HCT116 (cell line): Measurements from ENCODE around the gene ZNF814. TPM values are rescaled to one million over a fixed set of nuclear protein-coding genes. Genes with fewer than 3 reads are reported as not detected.
A peak's percentile ranks its signal among the peaks of the same experiment; 100 is the strongest.

Source experiments
- ATAC-seq: fragments of 200-7000 bp; cut with Tn5 transposase; 2 replicates; pipeline ENCODE4 v1.9.1; 2020; ENCODE audit warnings: mild to moderate bottlenecking, moderate library complexity
- BruUV-seq: library from RNA; stranded (reverse); fragments of 400-500 nt; replicated peaks from 2 replicates; lab custom pipeline; 2021; lab: Mats Ljungman, UMichigan
- CTCF ChIA-PET: fragments of 300-600 bp; sonication (Branson Sonifier 250); formaldehyde crosslinking; loops from one replicate; lab custom pipeline; 2021; ENCODE audit warnings: antibody characterized with exemption; lab: Charles Lee
- POLR2A ChIA-PET: fragments of 300-600, 350-600 bp; sonication (Branson Sonifier 250); formaldehyde crosslinking; loops from one replicate; lab custom pipeline; 2021; ENCODE audit warnings: antibody characterized with exemption; lab: Charles Lee
- RAD21 ChIA-PET, 2 experiments: fragments of 300-600 bp; sonication (Branson Sonifier 250); formaldehyde crosslinking; loops; one replicate each; lab custom pipeline; 2023; ENCODE audit warnings: low total read pairs in 2 of 2; ENCODE audit not compliant: uncharacterized antibody in 2 of 2, unreplicated experiment in 2 of 2, low non-redundant PET in 1 of 2; lab: Charles Lee
- DNase-seq: peaks from one replicate; pipeline ENCODE4 v3.0.0-alpha.2; 2010; ENCODE audit warnings: low read depth, low spot score
- H2AFZ ChIP-seq: fragments of 200-600 bp; shearing (Covaris generic), sonication (generic); 2 replicates; pipeline ENCODE4 v1.6.1; 2017; ENCODE audit warnings: low read depth, mixed run types, mixed read lengths, antibody characterized with exemption, low read length; ENCODE audit not compliant: poor library complexity, severe bottlenecking
- H3K27ac ChIP-seq: 2 replicates; pipeline ENCODE4 v1.5.1; 2012; ENCODE audit warnings: low read depth, low read length
- H3K27me3 ChIP-seq: fragments of 200-600 bp; sonication (generic); 2 replicates; pipeline ENCODE4 v1.6.1; 2016; ENCODE audit warnings: mixed run types, low read length, mixed read lengths; ENCODE audit not compliant: insufficient read depth
- H3K36me3 ChIP-seq, 2 experiments: fragments of 200-500 bp in 1 of 2; fragments of 200-600 bp in 1 of 2; sonication (Bioruptor generic) in 1 of 2; sonication (generic) in 1 of 2; 2 replicates each; pipeline versions ENCODE4 v1.5.1 to v1.6.1; 2014 to 2016; ENCODE audit warnings: low read length in 2 of 2, inconsistent platforms in 1 of 2, mixed read lengths in 1 of 2, mixed run types in 1 of 2; ENCODE audit not compliant: insufficient read depth in 2 of 2, control insufficient read depth in 1 of 2
- H3K4me1 ChIP-seq, 2 experiments: fragments of 200-600 bp in 1 of 2; sonication (generic) in 1 of 2; 2 replicates each; pipeline versions ENCODE4 v1.5.1 to v1.6.1; 2012 to 2017; ENCODE audit warnings: low read length in 2 of 2, inconsistent platforms in 1 of 2, mild to moderate bottlenecking in 1 of 2, mixed read lengths in 1 of 2, mixed run types in 1 of 2, moderate library complexity in 1 of 2; ENCODE audit not compliant: insufficient read depth in 2 of 2, control insufficient read depth in 1 of 2
- H3K4me2 ChIP-seq: fragments of 200-600 bp; sonication (generic); 2 replicates; pipeline ENCODE4 v1.6.1; 2017; ENCODE audit warnings: mixed run types, low read length, mixed read lengths
- H3K4me3 ChIP-seq, 2 experiments: fragments of 200-600 bp in 1 of 2; sonication (generic) in 1 of 2; replicated peaks in 1 of 2; 2 replicates each; pipeline ENCODE4 v1.5.1; 2011 to 2016; ENCODE audit warnings: low read length in 2 of 2, control low read depth in 1 of 2, low read depth in 1 of 2, mild to moderate bottlenecking in 1 of 2, mixed read lengths in 1 of 2, mixed run types in 1 of 2
- H3K79me2 ChIP-seq: fragments of 200-600 bp; sonication (generic); 2 replicates; pipeline ENCODE4 v1.6.1; 2017; ENCODE audit warnings: mild to moderate bottlenecking, mixed run types, low read length, moderate library complexity, mixed read lengths; ENCODE audit not compliant: insufficient read depth
- H3K9ac ChIP-seq: fragments of 200-600 bp; sonication (generic); 2 replicates; pipeline ENCODE4 v1.6.1; 2016; ENCODE audit warnings: low read length, mixed read lengths
- H3K9me2 ChIP-seq: fragments of 200-600 bp; sonication (generic), shearing (Covaris generic); 2 replicates; pipeline ENCODE4 v1.6.1; 2017; ENCODE audit warnings: mixed run types, mild to moderate bottlenecking, moderate library complexity; ENCODE audit not compliant: insufficient read depth
- H3K9me3 ChIP-seq, 2 experiments: fragments of 200-500 bp in 1 of 2; fragments of 200-600 bp in 1 of 2; sonication (Bioruptor generic) in 1 of 2; sonication (generic) in 1 of 2; 2 replicates each; pipeline ENCODE4 v1.6.1; 2014 to 2017; ENCODE audit warnings: low read length in 2 of 2, mixed read lengths in 2 of 2, inconsistent platforms in 1 of 2, low read depth in 1 of 2, mild to moderate bottlenecking in 1 of 2, mixed run types in 1 of 2, moderate library complexity in 1 of 2; ENCODE audit not compliant: control insufficient read depth in 1 of 2, insufficient read depth in 1 of 2
- H4K20me1 ChIP-seq: fragments of 200-600 bp; sonication (generic), shearing (Covaris generic); 2 replicates; pipeline ENCODE4 v1.6.1; 2017; ENCODE audit warnings: mixed run types, mild to moderate bottlenecking, moderate library complexity; ENCODE audit not compliant: insufficient read depth
- CBX3 ChIP-seq: IDR thresholded peaks from 2 replicates; pipeline ENCODE4 v1.6.1; 2012; ENCODE audit warnings: low read depth
- CEBPB ChIP-seq: IDR thresholded peaks from 2 replicates; pipeline ENCODE4 v1.6.1; 2012; ENCODE audit warnings: low read depth
- CTCF ChIP-seq, 3 experiments: fragments of 200-600 bp in 1 of 3; sonication (generic) in 1 of 3; IDR thresholded peaks in 2 of 3; conservative IDR thresholded peaks in 1 of 3; 2 replicates each; pipeline ENCODE4 v1.5.1; 2012 to 2017; ENCODE audit warnings: low read depth in 2 of 3, low read length in 2 of 3, antibody characterized with exemption in 1 of 3, borderline replicate concordance in 1 of 3, control low read depth in 1 of 3, mild to moderate bottlenecking in 1 of 3, mixed read lengths in 1 of 3, mixed run types in 1 of 3, moderate library complexity in 1 of 3; ENCODE audit not compliant: insufficient read depth in 1 of 3
- EGR1 ChIP-seq: IDR thresholded peaks from 2 replicates; pipeline ENCODE4 v1.6.1; 2012; ENCODE audit warnings: low read depth
- EZH2 ChIP-seq: fragments of 200-600 bp; sonication (generic); IDR thresholded peaks from 2 replicates; pipeline ENCODE4 v1.6.1; 2017; ENCODE audit warnings: antibody characterized with exemption, mixed run types
- EZH2phosphoT487 ChIP-seq: fragments of 200-600 bp; IDR thresholded peaks from 2 replicates; pipeline ENCODE4 v1.6.1; 2018; ENCODE audit warnings: antibody characterized with exemption, borderline replicate concordance
- FOSL1 ChIP-seq: IDR thresholded peaks from 2 replicates; pipeline ENCODE4 v1.6.1; 2012; ENCODE audit warnings: low read depth
- MAX ChIP-seq: IDR thresholded peaks from 2 replicates; pipeline ENCODE4 v1.6.1; 2012
- POLR2A ChIP-seq: IDR thresholded peaks from 2 replicates; pipeline ENCODE4 v1.7.0; 2011; ENCODE audit warnings: borderline replicate concordance; ENCODE audit not compliant: insufficient read depth, insufficient read length; ENCODE audit errors: extremely low read depth
- POLR2AphosphoS5 ChIP-seq: IDR thresholded peaks from 2 replicates; pipeline ENCODE4 v1.6.1; 2011; ENCODE audit warnings: mild to moderate bottlenecking, low read depth, low read length, moderate library complexity
- REST ChIP-seq: IDR thresholded peaks from 2 replicates; pipeline ENCODE4 v1.6.1; 2012; ENCODE audit warnings: low read depth
- SP1 ChIP-seq: IDR thresholded peaks from 2 replicates; pipeline ENCODE4 v1.6.1; 2012; ENCODE audit warnings: low read depth
- SRF ChIP-seq: IDR thresholded peaks from 2 replicates; pipeline ENCODE4 v1.6.1; 2012; ENCODE audit warnings: low read depth
- TCF7L2 ChIP-seq: IDR thresholded peaks from 2 replicates; pipeline ENCODE4 v1.7.0; 2011; ENCODE audit warnings: borderline replicate concordance, inconsistent platforms; ENCODE audit not compliant: insufficient read depth, insufficient read length; ENCODE audit errors: extremely low read depth
- YY1 ChIP-seq: IDR thresholded peaks from 2 replicates; pipeline ENCODE4 v1.6.1; 2011; ENCODE audit warnings: low read length, low read depth, moderate library complexity, mild to moderate bottlenecking; ENCODE audit not compliant: insufficient replicate concordance; ENCODE audit errors: extremely low read depth
- ZFX ChIP-seq: fragments of 450-650 bp; IDR thresholded peaks from 2 replicates; pipeline ENCODE4 v1.6.1; 2017
- ZNF274 ChIP-seq: fragments of 200-500 bp; sonication (Bioruptor generic); IDR thresholded peaks from 2 replicates; pipeline ENCODE4 v1.6.1; 2014; ENCODE audit warnings: mild to moderate bottlenecking, low read depth, low read length, inconsistent platforms
- intact Hi-C: fragments of 100-400 bp; cut with micrococcal nuclease; formaldehyde crosslinking; loops from 2 replicates; pipeline ENCODE4 v1.10.0; 2022
- total RNA-seq: library from RNA; stranded (reverse); gene quantifications from one replicate; pipeline ENCODE4 v1.2.1, GENCODE V29; 2021; ENCODE audit not compliant: unreplicated experiment

Gene ZNF814
- total RNA-seq, 1 experiment from 2014 or later, result 2.5 TPM

- TF ChIP-seq SP1, result no peak
Observed at GRCh38 chr19:57815247-57816075, 73.4 kb downstream of the ZNF814 start (continued).

- POLR2A ChIA-PET, result interaction anchor here (0.7 to 1.5 kb wide), 4 partner anchors 12 to 133 kb away, joined by 3 to 5 read pairs (median 3); partner anchors contain the start of genes ZNF551, ZNF586 and ZNF776
- DNase-seq (peak; percentile 91), ATAC-seq (peak; percentile 89)
- H3K4me2 ChIP-seq, result peak within 1 kb of the TSS; percentile 81
- peak within 1 kb of the TSS; percentile 97 for H3K4me3 ChIP-seq
- BruUV-seq, result TSS peak; percentile 65
- CTCF ChIA-PET, result interaction anchor here (0.7 kb wide), 1 partner anchor 133 kb away, joined by 3 read pairs; the partner anchor contains the start of gene ZNF551
- H3K36me3 ChIP-seq, result peaks cover 0 to 9% of the 10 kb centered on the region in 2 experiments; a peak in 3 of 4 replicates
- peaks cover 0 to 18% of the 10 kb centered on the region in 2 experiments; a peak in 2 of 4 replicates for H3K4me1 ChIP-seq
- H3K9me3 ChIP-seq, result no peaks in the 10 kb centered on the region
- H3K79me2 ChIP-seq, result peaks cover 30% of the 10 kb centered on the region
- peak within 1 kb of the TSS; percentile 93 for H3K9ac ChIP-seq
- RAD21 ChIA-PET, result no interaction called here
- no peaks in the 10 kb centered on the region for H3K27me3 ChIP-seq
- H4K20me1 ChIP-seq, result no peaks in the 10 kb centered on the region
- H3K9me2 ChIP-seq, result no peaks in the 10 kb centered on the region
- H2AFZ ChIP-seq, result no peak within 1 kb of the TSS
- intact Hi-C loops, result loop anchor here (5.0 kb wide), 1 partner anchor 132 kb away; the partner anchor contains the start of gene ZNF551
- H3K27ac ChIP-seq, result peak within 1 kb of the TSS; percentile 58
- no peak for TF ChIP-seq EZH2
- TF ChIP-seq TCF7L2, result peak; percentile 13
- TF ChIP-seq EZH2phosphoT487, result no peak
- TF ChIP-seq ZFX, result no peak
- TF ChIP-seq POLR2AphosphoS5, result peak; percentile 97
- no peak for TF ChIP-seq EGR1
- peak; percentile 91 for TF ChIP-seq SP1
- peak; percentile 92 for TF ChIP-seq POLR2A
- no peak for TF ChIP-seq CBX3
- TF ChIP-seq YY1, result peak; percentile 37
- TF ChIP-seq FOSL1, result no peak
- no peak for TF ChIP-seq ZNF274
- TF ChIP-seq CTCF (IDR thresholded peaks at IDR 0.05 in 2 of 3, conservative IDR thresholded peaks at IDR 0.05 in 1 of 3; ENCODE audit: borderline replicate concordance in 1 of 3, insufficient read depth in 1 of 3, low read depth in 2 of 3, low read length in 2 of 3), result 0 out of 6 replicates have a peak, but pooled peaks of 2 of the 3 experiments have one; percentile 6 to 9
- TF ChIP-seq SRF, result no peak
- no peak for TF ChIP-seq CEBPB
- 0 out of 2 replicates have a peak, but pooled peaks have one; percentile 24 for TF ChIP-seq MAX
- no peak for TF ChIP-seq REST
Observed at GRCh38 chr19:57814505-57815246, 74.2 kb downstream of the ZNF814 start, which contains the start of gene ZNF552. ZNF552 (minus strand) TSS chr19:57814913; CDS start chr19:57814743, 170 bp downstream.
